HG02759 (cell line): ENCODE data around the gene PTPRK.

Experiments used
- ATAC-seq: cut with Tn5 transposase; IDR thresholded peaks from one replicate; pipeline ENCODE4 v1.9.1; 2021; ENCODE audit warnings: mild to moderate bottlenecking, moderate library complexity; ENCODE audit not compliant: unreplicated experiment

PTPRK gene

GRCh38 chr6:128256095-128256494 lies 264.3 kb downstream of the PTPRK start:
- no peak for ATAC-seq

DNA sequence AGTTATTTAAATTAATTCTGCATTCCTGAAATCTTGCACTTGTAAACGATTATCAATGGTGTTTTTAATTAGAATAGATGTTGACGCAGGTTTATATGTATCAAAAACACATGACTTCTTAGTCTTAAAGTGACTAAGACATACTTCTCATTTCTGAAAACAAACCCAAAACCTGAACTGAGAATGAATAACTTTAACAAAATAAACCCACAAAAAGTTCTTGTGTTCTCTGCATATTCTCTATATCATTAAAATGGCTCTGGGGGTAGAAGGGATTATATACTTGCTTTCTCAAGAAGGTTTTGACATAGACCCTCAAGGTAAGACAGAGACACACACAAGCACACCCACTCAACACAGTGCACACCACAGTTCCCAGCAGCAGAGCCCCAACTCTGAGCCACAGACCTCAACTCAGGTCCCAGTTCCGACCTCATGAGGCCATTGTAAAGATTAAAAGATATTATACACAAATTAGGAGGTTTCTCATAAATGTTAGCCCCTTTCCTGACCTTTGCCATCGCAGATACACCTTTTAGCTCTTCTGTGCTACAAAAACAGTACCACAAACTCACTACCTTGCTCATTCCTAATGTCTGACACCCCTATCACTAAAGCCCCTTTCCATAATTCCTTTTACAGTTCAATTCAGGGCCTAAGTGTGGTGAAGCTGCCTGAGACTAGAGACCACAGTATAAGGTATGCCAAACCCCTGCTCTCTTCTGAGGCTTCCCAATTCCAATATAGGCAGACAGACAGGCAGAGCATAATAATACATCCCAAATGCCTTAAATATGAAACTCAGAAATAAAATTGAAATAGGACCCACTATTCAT lies 267.8 kb downstream of the PTPRK start:
- peak; percentile 66 for ATAC-seq

DNA sequence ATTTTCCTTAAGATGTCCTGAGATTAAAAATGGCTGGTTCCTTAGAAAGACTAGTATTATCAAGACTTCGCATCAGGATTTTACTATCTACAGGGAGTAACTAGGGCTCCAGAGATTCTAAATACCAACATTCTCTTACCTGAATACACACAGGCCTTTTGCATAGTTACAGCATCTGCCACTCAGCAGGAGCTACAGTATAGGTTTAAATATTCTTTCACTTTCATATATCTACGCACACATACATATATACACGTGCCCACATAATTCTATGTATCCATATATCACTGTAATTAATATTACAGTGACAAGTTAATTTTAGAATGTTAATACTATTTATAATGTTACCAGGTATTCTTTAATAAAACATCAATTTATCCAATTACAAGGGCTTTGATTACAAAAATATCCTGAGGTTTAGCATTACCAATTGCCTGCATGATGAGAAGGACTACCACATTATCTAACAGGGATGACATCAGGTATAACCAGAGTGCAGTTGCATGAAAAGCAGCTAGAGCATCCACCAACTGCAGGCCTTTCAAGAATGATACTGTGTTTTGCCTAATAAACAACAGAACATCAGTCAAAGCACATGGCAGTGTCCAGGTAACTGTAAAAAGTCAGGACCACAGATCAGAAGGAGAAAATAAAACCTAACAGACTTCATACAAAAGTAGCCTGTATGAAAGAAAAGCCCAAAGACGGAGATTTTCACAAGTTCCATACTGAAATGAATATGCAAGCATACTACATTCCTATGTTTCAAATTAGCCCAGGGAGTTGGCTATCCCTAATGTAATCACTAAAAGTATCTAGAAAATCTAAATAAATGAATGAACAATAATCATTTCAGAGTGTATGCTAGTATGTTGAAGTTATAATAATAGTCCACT lies 268.7 kb downstream of the PTPRK start:
- ATAC-seq, result no peak

DNA sequence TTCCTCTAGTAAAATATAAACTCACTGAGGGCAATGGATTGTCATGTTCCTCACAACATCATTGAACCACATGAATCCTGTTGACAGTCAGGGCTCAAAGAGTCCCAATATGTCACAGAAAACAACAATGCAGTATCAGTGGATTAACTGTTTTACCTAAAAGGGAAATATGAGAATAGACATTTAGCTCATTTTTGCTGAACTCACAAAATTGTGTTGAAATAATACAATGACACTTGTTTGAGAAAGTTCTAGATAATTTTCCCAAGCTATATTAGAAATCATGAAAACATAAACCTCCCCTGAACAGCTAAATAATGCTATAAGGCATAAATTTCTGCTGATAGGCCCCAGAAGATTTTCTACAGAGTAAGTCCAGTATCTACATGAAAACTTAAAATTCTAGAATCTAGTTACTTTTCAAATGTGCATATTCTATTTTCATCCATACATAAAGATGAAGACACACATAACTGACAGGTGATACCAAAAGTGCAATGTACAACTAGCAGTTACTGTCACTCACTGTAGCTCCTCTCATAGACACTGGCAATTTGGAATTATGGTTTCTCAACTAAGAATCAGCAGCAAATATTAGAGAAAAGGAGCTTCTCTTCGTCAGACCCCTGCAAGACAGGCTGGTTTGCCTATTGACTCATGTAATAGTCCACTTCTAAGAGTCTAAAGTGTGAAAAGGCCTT lies 269.9 kb downstream of the PTPRK start:
- no peak for ATAC-seq

DNA sequence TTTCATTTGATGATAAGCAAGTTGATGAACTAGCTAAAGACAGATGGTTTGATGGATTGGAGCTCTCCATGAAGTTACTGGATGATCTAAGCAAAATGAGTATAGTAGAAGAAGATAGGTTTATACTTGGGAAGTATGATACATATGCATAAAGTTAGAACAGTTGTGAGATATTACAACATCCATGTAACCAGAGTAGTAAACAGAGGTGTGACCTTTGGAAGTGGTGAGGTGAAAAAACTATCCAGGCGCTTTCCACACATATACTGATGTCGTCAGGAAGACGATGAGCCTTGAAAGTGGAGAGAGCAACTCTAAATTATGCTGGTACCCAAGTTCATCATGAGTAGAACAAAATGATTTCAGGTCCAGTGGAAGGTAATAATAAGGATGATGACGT lies 271.0 kb downstream of the PTPRK start:
- ATAC-seq, result no peak

- no peak for ATAC-seq
Measured at GRCh38 chr6:128246472-128247260, 273.7 kb downstream of the PTPRK start.

DNA sequence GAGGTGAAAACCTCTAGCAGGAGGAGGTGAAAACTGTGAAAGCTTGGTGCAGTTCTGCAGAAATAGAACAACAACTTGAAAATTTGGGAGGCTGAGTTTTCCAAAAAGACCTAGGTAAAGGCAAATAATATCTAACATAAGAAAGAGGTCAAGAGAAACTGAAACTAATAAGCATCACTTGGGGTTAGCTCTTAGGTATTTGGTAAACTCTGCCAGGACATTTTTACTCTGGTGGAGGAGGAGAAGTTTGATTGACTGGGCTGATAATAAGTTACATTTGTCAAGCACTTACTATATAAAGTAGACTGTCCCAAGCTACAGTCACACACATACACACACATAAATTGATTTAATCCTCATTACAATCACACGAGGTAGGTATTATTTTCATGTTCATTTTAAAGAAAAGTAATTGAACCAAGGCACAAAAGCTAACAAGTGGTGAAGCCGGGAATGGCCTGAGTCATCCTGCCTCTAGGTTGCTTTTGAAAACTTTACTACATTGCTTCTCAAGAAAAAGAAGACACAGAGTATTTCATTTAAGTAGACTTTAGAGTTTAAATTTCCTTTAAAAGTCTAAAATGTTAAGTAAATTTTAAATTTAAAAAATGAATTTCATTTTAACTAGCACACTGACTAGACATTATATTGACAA lies 275.5 kb downstream of the PTPRK start:
- no peak for ATAC-seq

DNA sequence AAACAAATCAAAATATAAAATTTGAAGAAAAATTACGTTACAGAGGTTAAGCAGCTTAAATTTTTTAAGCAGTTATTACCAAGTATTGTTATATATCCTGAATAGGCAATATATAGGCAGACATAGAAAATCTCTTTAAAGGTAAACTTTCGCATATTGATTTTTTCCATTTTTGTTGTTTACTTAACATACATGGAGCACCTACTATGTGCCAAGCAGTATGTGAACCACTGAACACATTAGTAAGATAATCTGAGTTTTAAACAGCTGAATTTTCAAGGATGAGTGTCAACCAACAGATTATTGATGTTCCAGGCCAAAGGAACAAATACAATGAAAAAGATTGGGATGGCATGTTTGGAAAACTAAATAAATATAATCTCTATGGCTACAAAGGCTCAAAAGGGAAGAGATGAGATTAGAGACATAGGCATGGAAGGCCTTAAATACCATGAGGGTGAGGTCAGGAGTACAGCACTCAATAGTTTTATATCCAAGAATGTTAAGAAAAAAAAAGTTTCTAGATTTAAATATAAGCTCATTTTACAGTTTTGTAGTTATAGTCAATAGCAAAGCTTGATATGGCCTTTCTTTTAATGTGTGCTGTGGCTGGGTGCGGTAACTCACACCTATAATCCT lies 277.5 kb downstream of the PTPRK start:
- ATAC-seq, result no peak

DNA sequence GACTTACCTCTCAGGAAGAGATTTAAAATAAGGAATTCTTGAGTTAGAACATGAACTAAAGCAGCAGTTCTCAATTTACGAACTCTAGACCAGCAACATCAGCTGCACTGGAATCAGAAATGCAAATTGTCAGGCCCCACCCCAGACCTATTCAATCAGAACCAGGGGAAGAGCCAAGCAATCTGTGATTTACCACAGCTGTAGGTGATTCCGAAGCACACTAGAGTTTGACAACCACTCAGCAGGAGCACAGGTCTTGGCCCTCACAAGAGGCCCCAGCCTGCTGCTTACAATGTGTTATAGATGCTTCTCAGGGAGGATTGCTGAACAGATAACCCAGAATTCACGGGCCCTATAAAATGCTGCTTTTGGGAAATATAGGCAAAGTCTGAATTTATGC lies 279.2 kb downstream of the PTPRK start:
- peak; percentile 57 for ATAC-seq

DNA sequence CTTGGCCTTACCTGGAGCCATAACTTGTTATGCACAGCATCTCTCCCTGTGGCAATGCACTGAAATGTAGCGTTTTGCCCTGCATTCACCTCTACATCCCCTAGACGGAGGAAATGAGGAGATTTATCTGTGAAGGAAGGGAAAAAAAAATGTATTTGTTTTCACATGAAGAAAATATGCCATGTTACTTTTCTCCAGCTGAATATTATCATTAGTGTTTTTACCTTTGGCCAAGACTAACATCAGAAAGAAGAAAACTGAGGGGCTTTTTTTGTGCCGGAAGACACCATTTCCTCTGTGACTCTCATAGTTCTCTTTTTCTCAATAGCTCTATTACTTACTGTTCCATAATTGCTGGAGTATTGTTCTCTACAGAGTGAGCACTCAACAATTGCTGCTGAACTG lies 280.4 kb downstream of the PTPRK start:
- ATAC-seq, result no peak

DNA sequence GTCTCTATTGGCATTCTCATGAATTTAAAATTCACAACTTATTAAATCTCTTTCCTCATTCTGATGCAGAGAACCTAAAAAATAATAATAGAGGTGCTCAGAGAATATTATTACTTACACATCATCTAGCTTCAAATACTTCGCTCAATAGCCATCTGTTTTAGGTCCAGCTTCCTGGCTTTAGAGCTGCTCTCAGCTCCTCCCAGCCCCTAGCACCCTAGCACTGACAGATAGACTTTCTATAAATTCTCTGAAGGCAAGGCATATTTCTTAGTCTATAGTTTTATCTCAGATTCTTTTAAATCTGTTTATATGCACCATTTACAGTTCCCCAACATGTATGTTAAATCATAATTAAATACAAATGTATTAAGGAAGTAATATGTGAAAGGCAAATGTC lies 281.3 kb downstream of the PTPRK start:
- no peak for ATAC-seq

DNA sequence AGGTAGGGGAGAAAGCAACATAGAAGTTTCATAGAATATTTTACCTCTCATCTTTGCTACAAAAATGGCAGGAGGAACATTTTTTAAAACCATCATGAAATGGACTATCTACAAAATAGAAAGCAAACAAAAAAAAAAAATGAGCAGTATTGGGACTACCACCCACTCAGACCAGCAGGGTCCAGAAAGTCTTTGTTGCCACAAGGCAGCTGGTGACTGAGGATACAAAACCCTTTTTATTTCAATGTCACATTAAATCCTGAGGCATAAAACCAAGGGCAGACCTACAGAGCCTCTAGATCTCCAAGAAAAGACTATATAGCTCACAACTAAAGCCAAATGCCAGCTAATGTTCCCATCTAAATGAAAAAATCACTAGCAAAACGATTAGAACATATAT lies 282.2 kb downstream of the PTPRK start:
- ATAC-seq, result no peak

DNA sequence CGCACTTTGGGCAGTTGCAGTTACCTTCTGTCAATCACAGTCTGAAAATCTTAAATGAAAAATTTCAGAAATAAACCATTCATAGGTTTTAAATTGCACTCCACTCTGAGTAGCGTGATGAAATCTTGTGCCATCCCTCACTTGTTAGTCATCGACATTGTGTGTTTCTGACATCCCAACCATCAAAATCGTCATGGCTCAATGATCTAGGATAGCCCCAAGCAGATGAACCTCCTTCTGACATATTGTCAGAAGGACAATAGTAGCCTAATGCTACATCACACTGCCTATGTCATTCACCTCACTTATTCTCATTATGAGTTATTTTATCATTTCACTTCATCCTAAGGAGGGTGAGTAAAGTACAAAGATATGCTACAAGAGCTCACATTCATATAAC lies 284.8 kb downstream of the PTPRK start:
- ATAC-seq, result no peak

DNA sequence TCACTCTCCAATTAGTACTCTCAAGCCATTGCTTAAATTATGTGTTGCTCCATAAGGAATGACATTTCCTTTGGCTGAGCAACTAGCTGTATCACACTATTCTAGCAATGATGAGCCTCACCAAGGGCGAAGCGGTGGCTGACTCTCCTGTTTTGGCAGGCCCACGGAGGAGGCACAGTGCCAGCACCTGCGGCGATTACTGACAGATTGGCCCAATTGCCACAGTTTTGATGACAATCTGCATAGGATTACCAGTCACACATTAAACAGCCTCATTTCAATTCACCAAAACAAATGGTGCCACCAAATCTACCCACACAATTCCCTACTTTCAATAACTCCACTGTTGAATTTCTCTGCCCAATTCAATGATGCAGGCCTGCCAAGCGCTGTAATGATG lies 286.9 kb downstream of the PTPRK start:
- ATAC-seq, result no peak

GRCh38 chr6:128230267-128230989 lies 290.0 kb downstream of the PTPRK start:
- ATAC-seq, result no peak

- no peak for ATAC-seq
Measured at GRCh38 chr6:128225612-128226011, 294.8 kb downstream of the PTPRK start.

DNA sequence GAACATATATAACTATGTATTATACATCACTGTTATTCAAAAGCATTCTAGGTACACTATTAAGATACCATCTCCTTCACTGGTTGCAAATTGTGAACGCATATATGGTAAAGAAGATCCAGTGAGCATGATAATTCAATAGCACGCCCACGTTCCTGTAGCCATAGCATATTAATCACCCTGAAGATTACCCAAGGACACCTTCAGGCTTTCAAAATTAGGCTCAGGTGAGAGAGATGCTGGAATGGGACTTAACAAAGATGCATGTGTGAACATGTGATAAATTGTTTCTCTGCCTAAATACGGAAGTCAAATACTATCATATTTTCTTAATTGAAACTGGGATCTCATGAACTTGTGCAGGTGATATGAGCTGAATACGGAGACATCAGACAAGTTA lies 303.5 kb downstream of the PTPRK start:
- no peak for ATAC-seq

DNA sequence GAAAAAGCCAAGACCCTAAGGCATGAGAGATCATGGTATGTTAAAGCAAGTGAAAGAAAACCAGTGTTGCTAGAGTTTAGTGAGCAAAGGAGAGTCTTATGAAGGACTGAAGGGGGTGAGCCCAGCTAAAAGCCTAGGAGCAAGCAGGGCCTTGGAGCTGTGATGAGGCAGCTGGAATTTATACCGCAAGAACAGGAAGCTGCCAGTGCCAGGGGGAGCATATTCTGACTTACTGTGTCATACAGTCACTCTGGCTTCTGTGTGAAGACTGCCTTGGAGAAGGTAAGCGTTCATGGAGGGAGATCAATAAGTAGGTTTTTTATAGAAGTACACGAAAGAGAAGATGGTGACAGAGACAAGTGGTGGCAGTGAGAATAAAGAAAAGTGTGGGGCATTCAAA lies 310.6 kb downstream of the PTPRK start:
- no peak for ATAC-seq
